Mesenchymal stem cell (in vitro differentiated cells and primary cell): ENCODE data around the gene NSMF.
A peak's percentile ranks its signal among the peaks of the same experiment; 100 is the strongest.

Experiments
- DNase-seq: peaks from one replicate; pipeline ENCODE4 v3.0.0-alpha.2; 2013
- H2AFZ ChIP-seq: one replicate; pipeline ENCODE4 v1.6.1; 2013; ENCODE audit warnings: low read depth, mild to moderate bottlenecking, control low read depth, inconsistent platforms, low read length, moderate library complexity
- H2AK5ac ChIP-seq: 2 replicates; pipeline ENCODE4 v1.6.1; 2013; ENCODE audit warnings: low read length, moderate library complexity, mild to moderate bottlenecking, inconsistent platforms; ENCODE audit not compliant: severe bottlenecking
- H2BK120ac ChIP-seq: one replicate; pipeline ENCODE4 v1.6.1; 2013; ENCODE audit warnings: low read depth, mild to moderate bottlenecking, inconsistent platforms, low read length, moderate library complexity
- H2BK12ac ChIP-seq, 2 experiments: one replicate each; pipeline ENCODE4 v1.6.1; 2013; ENCODE audit warnings: inconsistent platforms in 2 of 2, low read length in 2 of 2, mild to moderate bottlenecking in 2 of 2, moderate library complexity in 2 of 2, control low read depth in 1 of 2
- H2BK15ac ChIP-seq: one replicate; pipeline ENCODE4 v1.6.1; 2013; ENCODE audit warnings: mild to moderate bottlenecking, low read depth, inconsistent platforms; ENCODE audit not compliant: poor library complexity, severe bottlenecking
- H2BK5ac ChIP-seq: 2 replicates; pipeline ENCODE4 v1.6.1; 2013; ENCODE audit warnings: low read depth, mild to moderate bottlenecking, low read length, control low read depth, inconsistent platforms; ENCODE audit not compliant: poor library complexity, severe bottlenecking
- H3K14ac ChIP-seq, 2 experiments: one replicate each; pipeline ENCODE4 v1.6.1; 2013; ENCODE audit warnings: inconsistent platforms in 2 of 2, low read length in 2 of 2, control low read depth in 1 of 2, mild to moderate bottlenecking in 1 of 2, moderate library complexity in 1 of 2
- H3K18ac ChIP-seq, 2 experiments: one replicate each; pipeline ENCODE4 v1.6.1; 2013; ENCODE audit warnings: inconsistent platforms in 2 of 2, low read length in 2 of 2, control low read depth in 1 of 2, low read depth in 1 of 2, mild to moderate bottlenecking in 1 of 2
- H3K23ac ChIP-seq, 2 experiments: one replicate each; pipeline ENCODE4 v1.6.1; 2013; ENCODE audit warnings: inconsistent platforms in 2 of 2, low read length in 2 of 2, mild to moderate bottlenecking in 2 of 2, moderate library complexity in 2 of 2, control low read depth in 1 of 2
- H3K27ac ChIP-seq: 2 replicates; pipeline ENCODE4 v1.5.1; 2013; ENCODE audit warnings: mild to moderate bottlenecking, moderate library complexity, low read length, control low read depth, inconsistent platforms; ENCODE audit not compliant: poor library complexity, severe bottlenecking
- H3K27me3 ChIP-seq, 2 experiments: 2 replicates each; pipeline versions ENCODE4 v1.6.1 to v1.7.0; 2013; ENCODE audit warnings: low read length in 2 of 2, mild to moderate bottlenecking in 2 of 2, moderate library complexity in 2 of 2, control low read depth in 1 of 2, inconsistent platforms in 1 of 2; ENCODE audit not compliant: control insufficient read depth in 1 of 2, insufficient read depth in 1 of 2
- H3K36me3 ChIP-seq, 2 experiments: 2 replicates each; pipeline versions ENCODE4 v1.6.1 to v1.7.0; 2013; ENCODE audit warnings: low read length in 2 of 2, control low read depth in 1 of 2, inconsistent platforms in 1 of 2, low read depth in 1 of 2, mild to moderate bottlenecking in 1 of 2; ENCODE audit not compliant: insufficient read depth in 2 of 2, control insufficient read depth in 1 of 2
- H3K4ac ChIP-seq, 2 experiments: one replicate each; pipeline ENCODE4 v1.6.1; 2013; ENCODE audit warnings: inconsistent platforms in 2 of 2, low read length in 2 of 2, mild to moderate bottlenecking in 2 of 2, moderate library complexity in 2 of 2, control low read depth in 1 of 2, low read depth in 1 of 2
- H3K4me1 ChIP-seq: 2 replicates; pipeline ENCODE4 v1.6.1; 2013; ENCODE audit warnings: low read depth, low read length, control low read depth; ENCODE audit not compliant: control insufficient read depth, insufficient read depth
- H3K4me2 ChIP-seq: 2 replicates; pipeline ENCODE4 v1.6.1; 2013; ENCODE audit warnings: low read length, mild to moderate bottlenecking, inconsistent platforms; ENCODE audit not compliant: poor library complexity, severe bottlenecking
- H3K4me3 ChIP-seq, 2 experiments: 2 replicates each; pipeline versions ENCODE4 v1.5.1 to v1.7.0; 2013; ENCODE audit warnings: low read length in 2 of 2, mild to moderate bottlenecking in 2 of 2, control low read depth in 1 of 2, low read depth in 1 of 2; ENCODE audit not compliant: insufficient read depth in 1 of 2
- H3K79me1 ChIP-seq: replicated peaks from 2 replicates; pipeline ENCODE4 v1.6.1; 2013; ENCODE audit warnings: mild to moderate bottlenecking, control low read depth, low read length, inconsistent platforms; ENCODE audit not compliant: poor library complexity, severe bottlenecking
- H3K9ac ChIP-seq: 2 replicates; pipeline ENCODE4 v1.7.0; 2013; ENCODE audit warnings: mild to moderate bottlenecking, low read length, moderate library complexity
- H3K9me3 ChIP-seq: 2 replicates; pipeline ENCODE4 v1.7.0; 2013; ENCODE audit warnings: mild to moderate bottlenecking, low read length; ENCODE audit not compliant: control insufficient read depth
- H4K8ac ChIP-seq: one replicate; pipeline ENCODE4 v1.6.1; 2013; ENCODE audit warnings: inconsistent platforms, mild to moderate bottlenecking, low read length, moderate library complexity
- H4K91ac ChIP-seq: one replicate; pipeline ENCODE4 v1.6.1; 2013; ENCODE audit warnings: mild to moderate bottlenecking, low read length, inconsistent platforms
- WGBS: methylation state at CpG from one replicate; pipeline ENCODE4 v1.1.7; 2013; ENCODE audit warnings: mixed read lengths; 5-methylcytosine and 5-hydroxymethylcytosine counted together

Gene NSMF

GRCh38 chr9:137460363-137461315, 1.5 kb upstream of the NSMF start:
- no peak overlapping the region for H3K4me2 ChIP-seq
- no peak overlapping the region for H3K14ac ChIP-seq
- no peak overlapping the region for H3K9ac ChIP-seq
- H2AK5ac ChIP-seq, result no peak overlapping the region
- H3K36me3 ChIP-seq, result peaks cover 15 to 28% of the 10 kb centered on the region in 2 experiments
- H3K18ac ChIP-seq, result no peak overlapping the region
- H2BK120ac ChIP-seq, result no peak overlapping the region
- H3K9me3 ChIP-seq, result no peaks in the 10 kb centered on the region
- H2BK5ac ChIP-seq, result no peak overlapping the region
- peaks cover 43% of the 10 kb centered on the region for H3K4me1 ChIP-seq
- peaks cover 8% of the 10 kb centered on the region for H3K79me1 ChIP-seq
- H3K4ac ChIP-seq, result no peak overlapping the region
- no peak overlapping the region for H3K4me3 ChIP-seq
- H4K91ac ChIP-seq, result no peak overlapping the region
- H4K8ac ChIP-seq, result no peak overlapping the region
- WGBS, result 93% methylated on average over 31 of the region's 31 CpGs
- peaks cover 0 to 2% of the 10 kb centered on the region in 2 experiments for H3K27me3 ChIP-seq
- no peak overlapping the region for H3K23ac ChIP-seq
- DNase-seq, result no peak
- no peak overlapping the region for H3K27ac ChIP-seq
- no peak overlapping the region for H2BK12ac ChIP-seq
- no peak overlapping the region for H2BK15ac ChIP-seq
- H2AFZ ChIP-seq, result no peak overlapping the region

- peak overlapping the region; percentile 26 to 73 for H3K4me3 ChIP-seq
- peak overlapping the region in 1 of 2 experiments; percentile 71 for H3K14ac ChIP-seq
- no peak overlapping the region for H2BK5ac ChIP-seq
- H3K9me3 ChIP-seq, result no peaks in the 10 kb centered on the region
- H3K79me1 ChIP-seq, result peaks cover 8% of the 10 kb centered on the region
- H3K18ac ChIP-seq, result peak overlapping the region; percentile 60 to 95
- peak overlapping the region in 1 of 2 experiments; percentile 68 for H2BK12ac ChIP-seq
- no peak overlapping the region for H3K27ac ChIP-seq
- H2AK5ac ChIP-seq, result no peak overlapping the region
- peak overlapping the region; percentile 82 for H3K9ac ChIP-seq
- peak overlapping the region; percentile 88 for H4K91ac ChIP-seq
- peaks cover 0 to 2% of the 10 kb centered on the region in 2 experiments for H3K27me3 ChIP-seq
- WGBS, result 52% methylated on average over 15 of the region's 15 CpGs
- DNase-seq, result no peak
- H3K4ac ChIP-seq, result peak overlapping the region; percentile 15 to 89
- peaks cover 19 to 37% of the 10 kb centered on the region in 2 experiments for H3K36me3 ChIP-seq
- peaks cover 51% of the 10 kb centered on the region for H3K4me1 ChIP-seq
- peak overlapping the region; percentile 88 for H3K4me2 ChIP-seq
- peak overlapping the region; percentile 83 for H2AFZ ChIP-seq
- H4K8ac ChIP-seq, result peak overlapping the region; percentile 83
- no peak overlapping the region for H3K23ac ChIP-seq
- peak overlapping the region; percentile 29 for H2BK120ac ChIP-seq
- H2BK15ac ChIP-seq, result peak overlapping the region; percentile 92
Observed at GRCh38 chr9:137459601-137460362, 648 bp upstream of the NSMF start.

GRCh38 chr9:137458194-137459151, 661 bp downstream of the NSMF start:
- Histone ChIP-seq H3K14ac (peak overlapping the region in 1 of 2 experiments; percentile 94), H3K79me1 (peaks cover 11% of the 10 kb centered on the region), H3K4me2 (peak overlapping the region; percentile 92), H2AK5ac (peak overlapping the region; percentile 23), H3K23ac (peak overlapping the region in 1 of 2 experiments; percentile 97), H3K27ac (no peak overlapping the region), H3K9ac (peak overlapping the region; percentile 84), H2AFZ (peak overlapping the region; percentile 18), H2BK5ac (no peak overlapping the region), H4K8ac (peak overlapping the region; percentile 27), H3K27me3 (no peaks in the 10 kb centered on the region), H3K36me3 (peaks cover 19 to 46% of the 10 kb centered on the region in 2 experiments), H3K9me3 (no peaks in the 10 kb centered on the region), H3K4me3 (peak overlapping the region; percentile 73 to 84), H2BK12ac (peak overlapping the region in 1 of 2 experiments; percentile 74), H2BK120ac (peak overlapping the region; percentile 23), H3K4me1 (peaks cover 62% of the 10 kb centered on the region), H2BK15ac (peak overlapping the region; percentile 26), H4K91ac (peak overlapping the region; percentile 60), H3K4ac (peak overlapping the region; percentile 5 to 79), H3K18ac (peak overlapping the region; percentile 44 to 94)
- 29% methylated on average over 49 of the region's 88 CpGs for WGBS
- DNase-seq, result peak; percentile 24
